Rectal smooth muscle tissue (tissue), 1 donor: ENCODE data around the gene TTC7B.
A peak's percentile ranks its signal among the peaks of the same experiment; 100 is the strongest.

ENCODE experiments used
- H3K27ac ChIP-seq: one replicate; pipeline ENCODE4 v1.7.0; 2013; ENCODE audit warnings: low read depth, low read length, inconsistent platforms
- H3K27me3 ChIP-seq: one replicate; pipeline ENCODE4 v1.7.0; 2013; ENCODE audit warnings: low read length; ENCODE audit not compliant: control insufficient read depth, insufficient read depth
- H3K36me3 ChIP-seq: one replicate; pipeline ENCODE4 v1.7.0; 2013; ENCODE audit warnings: low read length; ENCODE audit not compliant: control insufficient read depth, insufficient read depth
- H3K4me1 ChIP-seq: one replicate; pipeline ENCODE4 v1.7.0; 2013; ENCODE audit warnings: low read length; ENCODE audit not compliant: control insufficient read depth, insufficient read depth
- H3K4me3 ChIP-seq: one replicate; pipeline ENCODE4 v1.7.0; 2013; ENCODE audit warnings: low read length
- H3K9ac ChIP-seq: one replicate; pipeline ENCODE4 v1.7.0; 2013; ENCODE audit warnings: low read length

Gene TTC7B

GRCh38 chr14:90740081-90740480, 76.1 kb downstream of the TTC7B start:
- Histone ChIP-seq H3K4me3 (no peak overlapping the region), H3K4me1 (peaks cover 14% of the 10 kb centered on the region), H3K27me3 (no peaks in the 10 kb centered on the region), H3K9ac (no peak overlapping the region), H3K27ac (no peak overlapping the region), H3K36me3 (no peaks in the 10 kb centered on the region)

GRCh38 chr14:90739318-90740068, 76.7 kb downstream of the TTC7B start:
- no peak overlapping the region for H3K4me3 ChIP-seq
- H3K36me3 ChIP-seq: no peaks in the 10 kb centered on the region
- H3K27me3 ChIP-seq: no peaks in the 10 kb centered on the region
- H3K27ac ChIP-seq: peak overlapping the region; percentile 24
- H3K9ac ChIP-seq: no peak overlapping the region
- H3K4me1 ChIP-seq: peaks cover 14% of the 10 kb centered on the region

DNA sequence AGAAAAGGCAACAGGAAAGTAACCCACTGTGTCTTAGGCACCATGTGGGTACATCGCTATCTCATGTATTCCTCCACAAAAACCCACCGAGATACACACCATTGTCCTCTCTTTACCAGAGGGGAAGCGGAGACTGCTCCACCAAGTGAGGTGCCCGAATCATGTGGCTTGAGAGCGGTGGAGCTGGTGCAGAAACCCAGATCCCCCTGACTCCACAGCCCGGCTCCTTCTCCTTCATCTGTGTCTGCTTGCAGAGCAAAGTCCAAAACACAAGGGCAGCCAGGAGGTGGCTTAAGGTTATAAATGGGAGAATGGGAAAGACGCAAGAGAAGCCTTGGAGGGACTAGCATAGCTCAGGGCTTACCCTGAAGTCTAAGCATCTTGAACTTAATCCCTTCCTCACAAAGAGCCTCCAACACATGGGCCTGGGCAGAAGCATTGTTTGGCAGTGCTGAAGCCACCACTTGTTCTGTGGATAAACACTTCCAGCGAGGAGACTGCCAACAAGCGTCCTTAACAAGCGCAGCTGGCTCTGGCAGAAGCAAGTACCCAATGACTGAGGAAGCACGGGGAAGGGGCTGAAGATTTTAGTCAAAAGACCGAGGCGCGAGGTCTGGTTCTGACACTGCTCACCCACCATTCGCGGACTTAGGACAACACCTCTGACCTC, 83.0 kb downstream of the TTC7B start:
- H3K4me3 ChIP-seq: no peak overlapping the region
- no peaks in the 10 kb centered on the region for H3K4me1 ChIP-seq
- H3K36me3 ChIP-seq: no peaks in the 10 kb centered on the region
- no peaks in the 10 kb centered on the region for H3K27me3 ChIP-seq
- peak overlapping the region; percentile 41 for H3K27ac ChIP-seq
- H3K9ac ChIP-seq: no peak overlapping the region

DNA sequence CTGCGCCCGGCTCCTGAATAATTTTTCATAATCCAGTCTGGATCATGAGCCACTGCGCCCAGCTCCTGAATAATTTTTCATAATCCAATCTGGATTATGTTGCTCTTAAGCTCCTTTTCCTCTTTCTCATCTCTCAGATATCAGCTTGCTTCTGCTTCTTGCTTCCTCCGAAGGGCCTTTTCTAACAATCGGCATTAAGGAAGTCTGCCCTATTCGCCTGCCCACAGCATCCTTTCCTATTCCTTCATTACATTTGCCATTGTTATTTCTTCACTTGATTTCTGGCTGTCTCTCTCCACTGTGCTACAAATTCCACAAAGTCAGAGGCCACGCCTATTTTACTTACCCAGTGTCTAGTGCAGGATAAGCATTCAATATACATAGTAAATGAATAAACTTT, 83.5 kb downstream of the TTC7B start:
- Histone ChIP-seq H3K4me1 (no peaks in the 10 kb centered on the region), H3K9ac (no peak overlapping the region), H3K36me3 (no peaks in the 10 kb centered on the region), H3K27me3 (no peaks in the 10 kb centered on the region), H3K4me3 (no peak overlapping the region), H3K27ac (no peak overlapping the region)

DNA sequence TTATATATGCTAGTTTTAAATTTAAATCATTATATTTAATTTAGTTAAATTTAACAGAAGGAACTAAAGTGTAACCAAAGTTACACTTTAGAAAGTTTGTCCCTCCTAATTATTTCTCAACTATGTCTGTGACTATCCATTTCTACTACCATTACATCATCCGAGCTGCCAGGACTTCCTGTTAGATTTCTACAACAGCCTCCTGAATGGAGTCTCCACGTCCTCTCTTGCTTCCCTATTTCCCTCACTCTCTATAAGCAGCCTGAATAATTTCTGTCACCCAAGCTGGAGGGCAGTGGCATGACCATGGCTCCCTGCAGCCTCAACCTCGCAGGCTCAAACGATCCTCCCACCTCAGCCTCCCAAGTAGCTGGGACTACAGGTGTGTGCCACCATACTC, 84.1 kb downstream of the TTC7B start:
- Histone ChIP-seq H3K9ac (no peak overlapping the region), H3K4me3 (no peak overlapping the region), H3K4me1 (no peaks in the 10 kb centered on the region), H3K27ac (no peak overlapping the region), H3K27me3 (no peaks in the 10 kb centered on the region), H3K36me3 (no peaks in the 10 kb centered on the region)

DNA sequence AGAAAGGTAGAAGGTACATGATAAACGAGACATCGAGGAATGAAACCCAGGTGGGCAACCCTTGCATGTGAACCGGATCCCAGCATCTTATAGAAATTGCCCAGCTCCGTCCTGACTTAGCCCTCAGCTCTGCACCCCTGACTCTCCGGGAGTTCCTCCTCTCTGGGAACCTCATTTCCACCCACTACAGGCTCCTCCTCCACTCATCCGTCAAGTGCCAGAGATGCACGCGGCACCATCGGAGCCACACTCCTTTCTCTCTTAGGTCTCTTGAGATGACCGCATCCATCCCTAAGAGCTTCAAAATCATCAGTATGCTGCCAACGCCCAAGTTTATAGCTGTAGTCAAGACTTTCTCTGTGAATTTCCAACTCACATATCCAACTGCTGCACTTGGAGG, 84.7 kb downstream of the TTC7B start:
- no peak overlapping the region for H3K4me3 ChIP-seq
- no peaks in the 10 kb centered on the region for H3K27me3 ChIP-seq
- H3K36me3 ChIP-seq: no peaks in the 10 kb centered on the region
- no peak overlapping the region for H3K27ac ChIP-seq
- no peak overlapping the region for H3K9ac ChIP-seq
- peaks cover under 1% of the 10 kb centered on the region for H3K4me1 ChIP-seq

- Histone ChIP-seq H3K36me3 (no peaks in the 10 kb centered on the region), H3K27me3 (no peaks in the 10 kb centered on the region), H3K4me1 (peaks cover 6% of the 10 kb centered on the region), H3K27ac (no peak overlapping the region), H3K9ac (no peak overlapping the region), H3K4me3 (no peak overlapping the region)
Measured at GRCh38 chr14:90730206-90730766, 85.9 kb downstream of the TTC7B start.

- no peaks in the 10 kb centered on the region for H3K27me3 ChIP-seq
- no peaks in the 10 kb centered on the region for H3K36me3 ChIP-seq
- no peak overlapping the region for H3K27ac ChIP-seq
- H3K9ac ChIP-seq: no peak overlapping the region
- H3K4me1 ChIP-seq: peaks cover 8% of the 10 kb centered on the region
- H3K4me3 ChIP-seq: no peak overlapping the region
Measured at GRCh38 chr14:90728951-90729350, 87.3 kb downstream of the TTC7B start.

- Histone ChIP-seq H3K4me3 (no peak overlapping the region), H3K9ac (no peak overlapping the region), H3K4me1 (peaks cover 8% of the 10 kb centered on the region), H3K27me3 (no peaks in the 10 kb centered on the region), H3K27ac (peak overlapping the region; percentile 38), H3K36me3 (no peaks in the 10 kb centered on the region)
Measured at GRCh38 chr14:90727082-90727481, 89.1 kb downstream of the TTC7B start.

DNA sequence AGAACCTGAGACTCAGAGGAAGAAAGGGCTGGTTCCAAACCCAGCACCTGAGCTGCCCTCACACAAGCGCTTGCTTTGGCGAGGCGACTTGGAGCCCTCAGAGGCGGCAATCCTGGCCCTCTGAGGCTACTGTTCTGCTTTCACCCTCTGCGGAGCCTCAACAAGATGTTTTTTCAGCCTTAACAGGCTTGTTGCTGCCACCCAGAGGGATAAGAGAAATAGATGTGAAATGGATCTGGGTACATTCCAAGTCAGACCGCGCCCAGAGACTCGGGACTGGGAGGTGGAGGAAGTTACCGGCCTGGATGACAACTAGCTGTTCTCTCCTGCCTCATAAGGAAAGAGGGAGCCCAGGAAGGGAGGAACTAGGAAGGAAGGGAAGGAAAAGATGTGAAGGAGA, 89.6 kb downstream of the TTC7B start:
- Histone ChIP-seq H3K27me3 (no peaks in the 10 kb centered on the region), H3K4me1 (peaks cover 8% of the 10 kb centered on the region), H3K27ac (peak overlapping the region; percentile 23), H3K36me3 (no peaks in the 10 kb centered on the region), H3K9ac (no peak overlapping the region), H3K4me3 (no peak overlapping the region)

GRCh38 chr14:90724866-90725265, 91.4 kb downstream of the TTC7B start:
- H3K4me3 ChIP-seq: no peak overlapping the region
- H3K36me3 ChIP-seq: no peaks in the 10 kb centered on the region
- peaks cover 8% of the 10 kb centered on the region for H3K4me1 ChIP-seq
- H3K27ac ChIP-seq: no peak overlapping the region
- no peak overlapping the region for H3K9ac ChIP-seq
- no peaks in the 10 kb centered on the region for H3K27me3 ChIP-seq

GRCh38 chr14:90722590-90722989, 93.6 kb downstream of the TTC7B start:
- Histone ChIP-seq H3K36me3 (no peaks in the 10 kb centered on the region), H3K27me3 (no peaks in the 10 kb centered on the region), H3K27ac (no peak overlapping the region), H3K4me1 (peaks cover 8% of the 10 kb centered on the region), H3K4me3 (no peak overlapping the region), H3K9ac (no peak overlapping the region)
